Measurements from ENCODE around the gene RUNDC3A.

DNA sequence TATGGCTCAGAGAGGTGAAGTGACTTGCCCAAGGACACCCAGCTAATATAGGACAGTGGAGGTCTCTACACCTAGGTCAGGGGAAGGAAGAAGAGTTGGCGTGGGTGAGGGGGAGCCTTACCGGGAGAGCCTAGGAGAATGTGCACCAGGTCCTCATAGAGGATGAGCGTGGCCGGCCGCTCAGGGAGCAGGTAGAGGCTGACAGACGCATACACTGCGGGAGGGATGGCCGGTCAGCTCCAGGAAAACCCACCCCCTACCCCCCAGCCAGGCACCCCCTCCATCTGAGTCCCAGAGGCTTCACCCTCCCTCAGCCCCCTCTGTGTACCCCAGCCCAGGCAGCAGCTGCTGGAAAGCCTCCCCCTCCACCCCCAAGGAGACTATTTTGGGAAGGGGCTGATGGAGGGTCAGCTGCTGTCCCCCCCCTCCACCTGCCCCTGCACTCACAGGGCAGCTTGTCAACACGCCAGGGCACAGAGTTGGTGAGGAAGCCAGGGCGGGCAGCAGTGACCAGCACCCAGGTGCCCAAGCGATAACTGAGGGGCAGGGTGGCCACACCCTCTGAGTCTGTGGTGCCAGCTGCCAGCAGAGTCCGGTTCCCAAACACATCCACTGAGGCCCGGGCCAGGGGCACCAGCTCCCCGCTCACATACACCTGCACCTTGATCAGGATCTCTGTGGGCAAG lies 51.2 kb downstream of the RUNDC3A start:
- TF ChIP-seq CTCF (IDR thresholded peaks at IDR 0.05) (no peak), EP300 (IDR thresholded peaks at IDR 0.05) (no peak), POLR2A (IDR thresholded peaks at IDR 0.05) (no peak), POLR2AphosphoS5 (IDR thresholded peaks at IDR 0.05) (no peak)
